C4-2B (cell line): Measurements from ENCODE around the gene HES5.

Source experiments
- ZFX ChIP-seq: fragments of 450-650 bp; IDR thresholded peaks from 2 replicates; pipeline ENCODE4 v1.6.1; 2017
- TF ChIP-seq, protein P1 (sequence below): fragments of 450-650 bp; conservative IDR thresholded peaks from 2 replicates; pipeline ENCODE4 v1.5.1; 2017; ENCODE audit warnings: mild to moderate bottlenecking

DNA sequence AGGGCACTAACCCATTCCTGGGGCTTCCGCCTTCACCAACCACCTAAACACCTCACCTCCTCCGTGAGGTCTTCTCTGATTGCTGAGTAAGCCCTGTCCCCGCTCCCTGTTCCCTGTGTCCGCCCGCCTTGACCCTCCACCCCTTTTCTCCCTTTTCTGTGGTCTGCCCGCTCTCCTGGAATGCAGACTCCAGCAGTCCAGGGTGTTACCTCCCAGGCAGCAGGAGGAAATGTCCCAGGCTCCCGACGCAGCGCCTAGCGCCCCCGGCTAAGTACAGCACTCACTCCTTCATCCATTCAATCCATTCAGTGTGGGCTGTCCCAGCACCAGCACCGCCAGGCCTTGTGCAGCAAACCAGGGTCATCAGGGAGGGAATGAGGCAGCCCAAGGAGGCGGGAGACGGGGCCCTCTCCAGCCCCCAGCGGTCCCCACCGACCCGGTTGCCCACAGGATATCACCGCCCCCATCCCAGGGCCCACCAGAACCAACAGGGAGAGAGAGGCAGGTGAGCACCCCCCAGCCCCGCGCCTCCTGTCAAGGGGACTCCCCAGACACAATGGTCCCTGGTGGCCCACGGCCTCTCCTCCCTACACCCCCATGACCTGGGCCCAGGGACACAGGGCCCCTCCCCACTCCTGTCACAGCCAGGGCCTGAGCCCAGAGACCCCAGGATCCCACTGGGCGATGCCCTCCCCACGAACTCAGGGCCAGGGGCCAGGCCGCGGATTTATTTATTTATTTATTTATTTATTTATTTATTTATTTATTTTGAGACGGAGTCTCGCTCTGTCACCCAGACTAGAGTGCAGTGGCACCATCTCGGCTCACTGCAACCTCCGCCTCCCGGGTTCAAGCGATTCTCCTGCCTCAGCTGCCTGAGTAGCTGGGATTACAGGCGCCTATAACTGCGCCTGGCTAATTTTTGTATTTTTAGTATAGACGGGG is 36.3 kb upstream of the HES5 start:
- no peak for TF ChIP-seq ZFX
- TF ChIP-seq, protein P1, sequence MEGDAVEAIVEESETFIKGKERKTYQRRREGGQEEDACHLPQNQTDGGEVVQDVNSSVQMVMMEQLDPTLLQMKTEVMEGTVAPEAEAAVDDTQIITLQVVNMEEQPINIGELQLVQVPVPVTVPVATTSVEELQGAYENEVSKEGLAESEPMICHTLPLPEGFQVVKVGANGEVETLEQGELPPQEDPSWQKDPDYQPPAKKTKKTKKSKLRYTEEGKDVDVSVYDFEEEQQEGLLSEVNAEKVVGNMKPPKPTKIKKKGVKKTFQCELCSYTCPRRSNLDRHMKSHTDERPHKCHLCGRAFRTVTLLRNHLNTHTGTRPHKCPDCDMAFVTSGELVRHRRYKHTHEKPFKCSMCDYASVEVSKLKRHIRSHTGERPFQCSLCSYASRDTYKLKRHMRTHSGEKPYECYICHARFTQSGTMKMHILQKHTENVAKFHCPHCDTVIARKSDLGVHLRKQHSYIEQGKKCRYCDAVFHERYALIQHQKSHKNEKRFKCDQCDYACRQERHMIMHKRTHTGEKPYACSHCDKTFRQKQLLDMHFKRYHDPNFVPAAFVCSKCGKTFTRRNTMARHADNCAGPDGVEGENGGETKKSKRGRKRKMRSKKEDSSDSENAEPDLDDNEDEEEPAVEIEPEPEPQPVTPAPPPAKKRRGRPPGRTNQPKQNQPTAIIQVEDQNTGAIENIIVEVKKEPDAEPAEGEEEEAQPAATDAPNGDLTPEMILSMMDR = no peak
